ENCODE measurements around the gene PCIF1.
"Not testable (repeated sequence)": the region's sequence is repeated elsewhere in the genome, so short reads cannot be mapped to it uniquely, and the experiment has no call there.

PCIF1 gene

DNA sequence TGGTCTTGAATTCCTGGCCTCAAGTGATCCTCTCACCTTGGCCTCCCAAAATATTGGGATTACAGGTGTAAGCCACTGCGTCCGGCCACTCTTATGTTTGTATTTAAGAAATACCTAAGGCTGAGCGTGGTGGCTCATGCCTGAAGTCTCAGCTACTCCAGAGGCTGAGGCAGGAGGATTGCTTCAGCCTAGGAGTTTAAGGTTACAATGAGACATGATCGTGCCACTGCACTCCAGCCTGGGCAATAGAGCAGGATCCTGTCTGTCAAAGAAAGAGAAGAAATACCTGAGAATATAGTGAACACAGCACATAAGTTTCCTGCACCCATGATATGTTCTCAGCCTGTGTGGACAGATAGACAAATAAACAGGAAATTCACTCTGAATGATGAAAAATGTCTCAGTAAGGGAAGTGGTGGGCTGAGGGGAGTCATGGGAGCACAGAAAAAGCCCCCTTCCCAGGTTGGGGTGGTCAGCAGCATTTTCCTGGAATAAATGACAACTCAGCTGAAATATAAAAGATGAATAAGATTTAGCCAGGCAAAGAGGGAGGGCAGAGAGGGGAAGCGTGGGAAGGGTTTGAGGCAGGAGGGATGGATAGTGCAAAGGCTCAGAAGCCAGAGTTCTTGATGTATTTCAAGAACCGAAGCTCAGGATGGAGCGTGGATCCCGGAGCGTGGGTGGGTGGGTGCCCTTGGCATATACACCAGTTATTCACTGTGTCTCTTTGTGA, 60.4 kb downstream of the PCIF1 start:
- no peak for DNase-seq (ENCODE audit: low spot score)

DNA sequence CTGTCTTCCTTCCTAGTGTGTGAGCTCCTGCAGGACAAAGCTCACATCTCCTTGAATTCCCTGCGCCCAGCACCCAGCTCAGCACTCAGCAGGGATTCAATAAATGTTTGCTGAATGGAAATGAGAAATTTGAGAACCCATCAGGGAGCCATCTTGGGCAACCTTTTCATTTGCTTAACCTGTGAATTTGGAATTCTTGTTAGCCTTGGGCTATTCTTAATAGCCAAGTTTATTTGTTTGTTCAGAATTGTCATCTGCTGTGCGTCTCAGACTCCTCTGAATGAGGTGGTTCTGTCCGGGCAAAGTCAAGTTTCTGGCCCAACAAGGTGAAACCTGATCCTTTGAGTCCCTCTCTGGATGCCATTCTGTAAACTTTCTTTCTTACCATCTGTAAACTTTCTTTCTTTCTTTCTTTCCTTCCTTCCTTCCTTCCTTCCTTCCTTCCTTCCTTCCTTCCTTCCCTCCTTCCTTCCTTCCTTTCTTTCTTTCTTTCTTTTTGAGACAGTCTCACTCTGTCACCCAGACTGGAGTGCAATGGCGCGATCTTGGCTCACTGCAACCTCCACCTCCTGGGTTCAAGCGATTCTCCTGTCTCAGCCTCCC, 61.1 kb downstream of the PCIF1 start:
- not testable (repeated sequence) for DNase-seq (ENCODE audit: low spot score)

DNA sequence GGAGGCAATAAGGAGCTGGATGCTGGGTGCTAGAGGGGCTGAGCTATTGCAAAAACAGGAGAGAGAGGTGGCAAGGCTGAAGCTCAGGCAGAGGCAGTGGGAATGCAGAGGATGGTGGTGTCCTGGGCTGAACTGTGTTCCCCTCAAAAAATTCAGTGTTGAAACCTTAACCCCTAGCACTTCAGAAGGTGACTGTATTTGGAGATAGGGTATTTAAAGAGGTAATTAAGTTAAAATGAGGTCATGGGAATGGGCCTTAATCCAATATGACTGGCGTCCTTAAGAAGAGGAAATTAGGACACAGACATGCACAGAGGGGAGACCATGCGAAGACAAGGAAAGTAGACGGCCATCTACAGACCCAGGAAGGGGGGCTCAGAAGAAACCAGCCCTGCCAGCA, 62.7 kb downstream of the PCIF1 start:
- DNase-seq (ENCODE audit: low spot score), result no peak
